Transverse colon (tissue), 4 donors: Measurements from ENCODE around the gene KLHDC8A. TPM values are rescaled to one million over a fixed set of nuclear protein-coding genes. Genes with fewer than 3 reads are reported as not detected.

Experiments used
- DNase-seq: peaks from one replicate; pipeline ENCODE4 v3.0.0-alpha.2; 2019
- H3K27ac ChIP-seq, 4 donors: fragments of 200-600 bp; sonication (generic); 2 replicates each; pipeline ENCODE4 v1.5.1; 2016 to 2018; ENCODE audit warnings: inconsistent platforms in 4 of 4
- H3K27me3 ChIP-seq: fragments of 200-600 bp; sonication (generic); 2 replicates; pipeline ENCODE4 v1.5.1; 2017; ENCODE audit warnings: inconsistent platforms
- H3K36me3 ChIP-seq, 4 donors: fragments of 200-600 bp; sonication (generic); 2 replicates each; pipeline ENCODE4 v1.5.1; 2017 to 2019; ENCODE audit warnings: inconsistent platforms in 4 of 4
- H3K4me1 ChIP-seq, 4 donors: fragments of 200-600 bp; sonication (generic); 2 replicates each; pipeline ENCODE4 v1.5.1; 2017 to 2020; ENCODE audit warnings: inconsistent platforms in 4 of 4
- H3K4me3 ChIP-seq, 4 donors: fragments of 200-600 bp; sonication (generic); 1 replicate in 1 of 4; 2 replicates in 3 of 4; pipeline versions ENCODE4 v1.5.1 to v1.6.1; 2017 to 2019; ENCODE audit warnings: inconsistent platforms in 4 of 4
- H3K9me3 ChIP-seq, 2 donors: fragments of 200-600 bp; sonication (generic); 2 replicates each; pipeline ENCODE4 v1.5.1; 2017 to 2019; ENCODE audit warnings: inconsistent platforms in 2 of 2
- CTCF ChIP-seq, 5 experiments: fragments of 200-600 bp in 3 of 5; fragments of 450-650 bp in 2 of 5; sonication (generic) in 3 of 5; IDR thresholded peaks; 1 replicate in 2 of 5; 2 replicates in 3 of 5; pipeline ENCODE4 v1.5.1; 2016 to 2017; ENCODE audit warnings: antibody characterized with exemption in 5 of 5, inconsistent platforms in 3 of 5, mild to moderate bottlenecking in 2 of 5, moderate library complexity in 1 of 5
- EP300 ChIP-seq: sonication (generic); formaldehyde crosslinking; IDR thresholded peaks from one replicate; pipeline ENCODE4 v1.6.1; 2017; ENCODE audit warnings: antibody characterized with exemption, low read depth
- POLR2A ChIP-seq: fragments of 450-650 bp; IDR thresholded peaks from one replicate; pipeline ENCODE4 v1.6.1; 2016; ENCODE audit warnings: antibody characterized with exemption, mild to moderate bottlenecking, moderate library complexity
- POLR2AphosphoS5 ChIP-seq, 3 donors: sonication (generic); formaldehyde crosslinking; IDR thresholded peaks; one replicate each; pipeline ENCODE4 v1.6.1; 2016; ENCODE audit warnings: antibody characterized with exemption in 3 of 3
- WGBS, 2 donors: methylation state at CpG; one replicate each; pipeline ENCODE4 v1.1.5; 2018; ENCODE audit warnings: low coverage in 1 of 2; 5-methylcytosine and 5-hydroxymethylcytosine counted together
- in situ Hi-C, 4 donors: fragments of 200-750 bp; cut with MboI; loops; one replicate each; pipeline versions ENCODE4 v1.15.0 to v1.15.1; 2017; ENCODE audit warnings: low sequenced_read_pairs in 3 of 4, low pct_ligation_motif_present in 1 of 4, low pct_unique_long_range_greater_than_20kb in 1 of 4
- intact Hi-C: fragments of 100-400 bp; cut with DNase I; formaldehyde crosslinking; loops from one replicate; pipeline ENCODE4 v1.15.1; 2023; ENCODE audit warnings: low total_unique reads
- total RNA-seq, 4 donors: library from RNA; depleted of rRNA; stranded (reverse); fragments of >200 nt; gene quantifications; one replicate each; pipeline ENCODE4 v1.1.0, GENCODE V29; 2016

Gene KLHDC8A
- total RNA-seq, 4 donors from 2014 or later = 0.32 to 0.41 TPM; not detected in 2

GRCh38 chr1:205339717-205340116, 17.0 kb downstream of the KLHDC8A start:
- intact Hi-C loops = no loop called here
- Histone ChIP-seq H3K36me3 (no peaks in the 10 kb centered on the region), H3K27ac (no peak overlapping the region), H3K4me1 (peaks cover 10 to 15% (median 13%) of the 10 kb centered on the region in 4 donors), H3K9me3 (no peaks in the 10 kb centered on the region), H3K27me3 (peaks cover 27% of the 10 kb centered on the region), H3K4me3 (no peak overlapping the region)
- TF ChIP-seq CTCF (IDR thresholded peaks at IDR 0.05) (no peak), EP300 (no peak), POLR2A (no peak), POLR2AphosphoS5 (IDR thresholded peaks at IDR 0.05) (no peak)
- WGBS, 2 donors = 90% methylated on average over 4 of the region's 4 CpGs; no CpG with 5 or more reads in 1 of the 2 donors
- in situ Hi-C loops = loop anchor here in 2 of 4 donors (10.0 kb wide), 1 partner anchor 145 kb away; no protein-coding TSS in a partner anchor
- DNase-seq = no peak

GRCh38 chr1:205339197-205339702, 17.5 kb downstream of the KLHDC8A start:
- H3K27me3 ChIP-seq = peaks cover 23% of the 10 kb centered on the region
- peaks cover 8 to 11% (median 9%) of the 10 kb centered on the region in 4 donors for H3K4me1 ChIP-seq
- H3K36me3 ChIP-seq = no peaks in the 10 kb centered on the region
- H3K9me3 ChIP-seq = no peaks in the 10 kb centered on the region
- TF ChIP-seq EP300 (no peak), POLR2A (no peak), CTCF (IDR thresholded peaks at IDR 0.05) (no peak), POLR2AphosphoS5 (IDR thresholded peaks at IDR 0.05) (no peak)
- DNase-seq = no peak
- intact Hi-C loops (no loop called here), in situ Hi-C loops (loop anchor here in 2 of 4 donors (10.0 kb wide), 1 partner anchor 146 kb away; no protein-coding TSS in a partner anchor)
- no peak overlapping the region for H3K27ac ChIP-seq
- H3K4me3 ChIP-seq = no peak overlapping the region
- WGBS, 2 donors = 85 to 86% methylated on average over 5 to 21 of the region's 21 CpGs

DNA sequence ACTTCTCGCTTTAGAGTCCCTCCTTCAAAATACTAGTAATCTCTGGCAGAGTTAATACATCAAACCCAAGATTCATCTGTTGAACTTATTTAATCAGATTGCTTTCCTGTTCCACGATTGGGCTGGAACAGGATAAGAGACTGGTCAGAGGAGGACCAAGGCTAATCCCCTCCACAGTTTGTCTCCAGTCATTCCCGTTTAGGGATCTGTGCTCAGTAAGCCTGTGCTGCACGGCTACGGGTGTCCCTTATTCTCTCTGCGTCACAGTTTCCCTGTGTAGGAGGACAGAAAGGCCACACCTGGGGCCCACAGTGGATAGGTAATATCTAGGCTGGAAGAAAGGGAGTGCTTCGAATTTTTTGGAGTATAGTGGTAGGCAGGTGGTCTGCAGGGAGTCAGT, 18.7 kb downstream of the KLHDC8A start:
- no peak for TF ChIP-seq CTCF (IDR thresholded peaks at IDR 0.05)
- TF ChIP-seq POLR2A = no peak
- intact Hi-C loops = no loop called here

GRCh38 chr1:205337481-205337880, 19.2 kb downstream of the KLHDC8A start:
- H3K27me3 ChIP-seq = peaks cover 5% of the 10 kb centered on the region
- no peak overlapping the region for H3K4me3 ChIP-seq
- H3K36me3 ChIP-seq = no peaks in the 10 kb centered on the region
- no peaks in the 10 kb centered on the region for H3K9me3 ChIP-seq
- intact Hi-C loops (no loop called here), in situ Hi-C loops (loop anchor here in 2 of 4 donors (10.0 kb wide), 1 partner anchor 147 kb away; no protein-coding TSS in a partner anchor)
- DNase-seq = no peak
- no peak for TF ChIP-seq CTCF (IDR thresholded peaks at IDR 0.05)
- 73 to 81% methylated on average over 4 to 7 of the region's 7 CpGs for WGBS, 2 donors
- no peaks in the 10 kb centered on the region for H3K4me1 ChIP-seq
- H3K27ac ChIP-seq = no peak overlapping the region

More for the DNA sequence above, 18.7 kb downstream of the KLHDC8A start:
- no peaks in the 10 kb centered on the region for H3K9me3 ChIP-seq
- no peaks in the 10 kb centered on the region for H3K4me1 ChIP-seq
- no peak for DNase-seq
- H3K27me3 ChIP-seq = peaks cover 10% of the 10 kb centered on the region
- no peak overlapping the region for H3K4me3 ChIP-seq
- in situ Hi-C loops = loop anchor here in 2 of 4 donors (10.0 kb wide), 1 partner anchor 147 kb away; no protein-coding TSS in a partner anchor
- 71 to 87% methylated on average over 1 to 7 of the region's 7 CpGs for WGBS, 2 donors
- no peaks in the 10 kb centered on the region for H3K36me3 ChIP-seq
- no peak overlapping the region for H3K27ac ChIP-seq
